ENCODE data around the gene GRIP2.
A peak's percentile ranks its signal among the peaks of the same experiment; 100 is the strongest.

Gene GRIP2

DNA sequence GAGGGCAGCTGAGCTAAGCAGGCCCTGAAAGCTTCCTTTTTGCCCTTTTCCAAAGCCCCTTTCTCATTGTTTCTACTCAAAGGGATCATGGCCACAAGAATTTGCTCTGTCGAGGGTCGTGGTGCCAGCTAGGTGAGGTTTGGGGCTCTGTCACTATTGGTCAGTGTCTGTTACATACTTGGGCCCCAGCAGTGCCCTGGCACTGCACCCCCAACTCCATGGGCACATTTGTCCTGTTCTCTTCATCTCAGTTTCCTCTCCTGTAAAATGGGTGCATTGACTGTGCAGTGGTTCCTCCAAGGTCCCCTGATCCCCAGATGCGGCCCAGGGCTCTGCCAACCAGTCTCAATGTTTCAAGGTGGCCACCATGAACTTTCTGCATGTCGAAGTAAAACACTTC is 75.6 kb downstream of the GRIP2 start:
- no peaks in the 10 kb centered on the region for H3K27me3 ChIP-seq (ENCODE audit: control insufficient read depth, insufficient read depth, low read length)
- peaks cover 52% of the 10 kb centered on the region for H3K36me3 ChIP-seq (ENCODE audit: insufficient read depth, low read length)

DNA sequence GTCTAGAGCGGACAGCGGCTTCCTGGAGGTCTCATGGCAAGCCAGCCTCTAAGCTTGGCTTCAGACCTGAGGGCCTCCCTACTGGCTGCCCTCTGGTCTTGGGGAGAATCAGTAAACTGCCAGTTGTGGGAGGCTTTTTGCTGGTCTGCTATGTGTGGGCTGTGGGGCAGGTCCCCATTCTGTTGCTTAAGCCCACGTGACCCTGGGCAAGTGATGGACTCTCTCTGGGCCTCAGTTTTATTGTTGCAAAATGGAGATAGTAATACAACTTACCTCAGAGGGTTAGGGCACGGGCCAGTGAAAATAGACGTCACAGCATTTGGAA is 76.0 kb downstream of the GRIP2 start:
- Histone ChIP-seq H3K27me3 (ENCODE audit: control insufficient read depth, insufficient read depth, low read length) (no peaks in the 10 kb centered on the region), H3K4me2 (ENCODE audit: low read length) (no peak overlapping the region), H3K9me3 (replicated peaks; ENCODE audit: low read length) (no peaks in the 10 kb centered on the region), H3K36me3 (ENCODE audit: insufficient read depth, low read length) (peaks cover 49% of the 10 kb centered on the region), H3K9ac (ENCODE audit: low read depth, low read length) (no peak overlapping the region), H3K4me3 (ENCODE audit: low read length) (no peak overlapping the region), H3K4me1 (ENCODE audit: control insufficient read depth, insufficient read depth, low read length) (peaks cover 19% of the 10 kb centered on the region)

More for the DNA sequence above, 75.6 kb downstream of the GRIP2 start:
- peaks cover 19% of the 10 kb centered on the region for H3K4me1 ChIP-seq (ENCODE audit: control insufficient read depth, insufficient read depth, low read length)
- no peak overlapping the region for H3K9ac ChIP-seq (ENCODE audit: low read depth, low read length)
- no peaks in the 10 kb centered on the region for H3K9me3 ChIP-seq (replicated peaks; ENCODE audit: low read length)
- H3K4me3 ChIP-seq (ENCODE audit: low read length): no peak overlapping the region
- H3K4me2 ChIP-seq (ENCODE audit: low read length): no peak overlapping the region

DNA sequence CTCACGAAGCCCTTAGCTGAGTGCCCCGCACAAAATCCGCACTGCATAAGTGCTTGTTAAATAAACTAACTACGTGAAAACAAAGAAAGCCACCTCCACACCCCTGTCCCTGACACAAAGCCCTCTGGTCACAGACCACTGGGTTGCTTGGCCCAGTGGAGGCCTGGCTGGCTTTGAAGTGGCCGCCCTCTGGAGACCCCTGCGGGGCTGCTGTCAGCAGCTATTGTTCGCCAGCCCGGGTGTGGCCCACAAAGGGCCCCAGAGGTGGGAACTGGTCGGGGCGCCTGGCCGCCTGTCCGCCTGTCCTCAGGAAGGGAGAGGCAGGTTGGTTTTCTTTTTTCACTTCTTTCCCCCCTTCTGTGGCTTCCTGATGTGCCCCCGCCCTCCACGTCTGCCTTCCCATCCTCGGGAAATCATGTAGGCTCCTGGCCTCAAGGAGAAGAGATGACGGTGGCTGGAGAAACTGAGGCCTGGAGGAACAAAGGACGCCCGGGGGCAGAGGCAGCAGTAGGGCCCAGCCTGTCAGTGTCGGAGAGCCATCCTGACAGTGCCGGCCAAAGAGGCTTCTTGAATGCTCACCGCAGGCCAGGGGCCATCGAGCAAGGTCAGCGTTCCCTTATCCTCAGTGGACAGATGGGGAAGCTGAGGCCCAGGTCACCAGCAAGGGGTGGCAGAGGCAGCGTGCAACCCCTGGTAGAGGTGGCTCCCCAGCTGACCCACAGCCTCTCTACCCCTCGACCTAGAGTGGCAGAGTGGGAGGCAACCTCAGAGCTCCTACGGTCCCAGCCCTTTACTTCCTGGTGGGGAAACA is 76.6 kb downstream of the GRIP2 start:
- H3K4me1 ChIP-seq (ENCODE audit: control insufficient read depth, insufficient read depth, low read length): peaks cover 19% of the 10 kb centered on the region
- H3K4me3 ChIP-seq (ENCODE audit: low read length): no peak overlapping the region
- peaks cover 47% of the 10 kb centered on the region for H3K36me3 ChIP-seq (ENCODE audit: insufficient read depth, low read length)
- no peak overlapping the region for H3K9ac ChIP-seq (ENCODE audit: low read depth, low read length)
- no peaks in the 10 kb centered on the region for H3K9me3 ChIP-seq (replicated peaks; ENCODE audit: low read length)
- H3K27me3 ChIP-seq (ENCODE audit: control insufficient read depth, insufficient read depth, low read length): no peaks in the 10 kb centered on the region
- no peak overlapping the region for H3K4me2 ChIP-seq (ENCODE audit: low read length)

GRCh38 chr3:14462738-14463137 is 77.4 kb downstream of the GRIP2 start:
- no peaks in the 10 kb centered on the region for H3K27me3 ChIP-seq (ENCODE audit: control insufficient read depth, insufficient read depth, low read length)
- peaks cover 43% of the 10 kb centered on the region for H3K36me3 ChIP-seq (ENCODE audit: insufficient read depth, low read length)
- H3K4me1 ChIP-seq (ENCODE audit: control insufficient read depth, insufficient read depth, low read length): peaks cover 19% of the 10 kb centered on the region
- H3K4me3 ChIP-seq (ENCODE audit: low read length): no peak overlapping the region
- H3K4me2 ChIP-seq (ENCODE audit: low read length): no peak overlapping the region
- H3K9ac ChIP-seq (ENCODE audit: low read depth, low read length): no peak overlapping the region
- H3K9me3 ChIP-seq (replicated peaks; ENCODE audit: low read length): no peaks in the 10 kb centered on the region

DNA sequence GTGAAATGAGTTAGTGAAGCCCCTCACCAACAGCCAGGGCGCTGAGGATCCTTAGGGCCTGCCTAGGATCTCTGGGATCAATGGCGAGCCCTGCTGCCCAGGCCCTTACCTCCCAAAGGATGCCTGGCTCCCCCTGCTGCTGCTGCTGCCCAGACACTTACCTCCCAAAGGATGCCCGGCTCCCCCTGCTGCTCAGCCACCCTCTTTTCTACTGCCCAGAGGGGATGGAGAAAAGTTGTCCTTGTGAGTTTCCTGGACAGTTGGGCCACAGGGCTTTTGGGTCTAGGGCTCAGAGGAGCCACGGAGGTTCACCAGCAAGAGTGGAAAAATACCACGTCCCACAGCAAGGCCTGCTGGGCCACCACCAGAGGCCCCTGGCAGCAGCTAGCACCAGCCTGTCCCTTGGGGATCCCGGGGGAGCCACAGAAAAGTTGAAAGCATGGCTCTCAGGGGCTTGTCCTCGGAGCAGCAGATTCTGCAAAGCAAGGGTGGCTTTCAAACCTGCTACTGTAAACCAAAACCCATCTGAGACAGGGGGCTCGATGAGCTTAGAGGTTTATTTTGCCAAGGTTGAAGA is 78.3 kb downstream of the GRIP2 start:
- H3K4me3 ChIP-seq (ENCODE audit: low read length): no peak overlapping the region
- H3K36me3 ChIP-seq (ENCODE audit: insufficient read depth, low read length): peaks cover 44% of the 10 kb centered on the region
- H3K9ac ChIP-seq (ENCODE audit: low read depth, low read length): no peak overlapping the region
- H3K4me1 ChIP-seq (ENCODE audit: control insufficient read depth, insufficient read depth, low read length): peaks cover 19% of the 10 kb centered on the region
- no peaks in the 10 kb centered on the region for H3K9me3 ChIP-seq (replicated peaks; ENCODE audit: low read length)
- no peak overlapping the region for H3K4me2 ChIP-seq (ENCODE audit: low read length)
- H3K27me3 ChIP-seq (ENCODE audit: control insufficient read depth, insufficient read depth, low read length): no peaks in the 10 kb centered on the region

DNA sequence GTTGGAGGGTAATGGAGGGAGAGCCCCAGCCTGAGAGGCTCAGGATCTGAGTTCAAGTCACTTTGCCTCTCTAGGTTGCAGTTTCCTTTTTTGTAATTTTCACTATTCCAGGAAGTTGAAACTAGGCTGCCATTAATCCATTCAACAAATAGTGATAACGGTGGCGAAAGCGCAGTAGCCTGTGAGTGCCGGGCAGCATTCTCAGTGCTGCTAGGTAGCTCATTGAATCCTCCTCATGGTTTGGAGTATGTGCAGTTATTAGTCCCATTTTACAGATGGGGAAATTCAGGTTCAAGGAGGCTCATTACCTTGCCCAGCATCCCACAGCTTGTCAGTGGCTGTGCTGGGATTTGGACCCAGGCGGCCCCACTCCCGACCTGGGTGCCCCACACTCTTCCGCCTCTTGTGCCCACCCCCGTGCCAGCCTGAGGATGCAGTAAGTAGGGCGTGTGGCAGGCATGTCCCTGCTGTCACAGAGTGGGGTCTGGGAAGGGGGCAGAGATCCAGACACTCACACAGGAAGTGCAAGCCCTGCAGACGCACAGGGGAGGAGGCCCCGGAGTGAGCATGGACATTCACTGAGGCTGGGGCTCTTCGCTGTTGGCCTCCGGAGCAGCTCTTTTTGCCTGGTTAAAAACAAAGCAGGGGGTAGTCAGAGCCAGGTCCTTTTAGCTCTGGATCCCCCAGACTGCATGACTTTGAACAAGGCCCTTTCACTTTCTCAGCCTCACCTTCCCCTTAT is 79.0 kb downstream of the GRIP2 start:
- no peak overlapping the region for H3K9ac ChIP-seq (ENCODE audit: low read depth, low read length)
- peaks cover 19% of the 10 kb centered on the region for H3K4me1 ChIP-seq (ENCODE audit: control insufficient read depth, insufficient read depth, low read length)
- H3K36me3 ChIP-seq (ENCODE audit: insufficient read depth, low read length): peaks cover 50% of the 10 kb centered on the region
- H3K9me3 ChIP-seq (replicated peaks; ENCODE audit: low read length): no peaks in the 10 kb centered on the region
- no peak overlapping the region for H3K4me3 ChIP-seq (ENCODE audit: low read length)
- H3K27me3 ChIP-seq (ENCODE audit: control insufficient read depth, insufficient read depth, low read length): no peaks in the 10 kb centered on the region
- peak overlapping the region; percentile 2 for H3K4me2 ChIP-seq (ENCODE audit: low read length)

- Histone ChIP-seq H3K27me3 (ENCODE audit: control insufficient read depth, insufficient read depth, low read length) (no peaks in the 10 kb centered on the region), H3K4me2 (ENCODE audit: low read length) (peak overlapping the region; percentile 2), H3K4me3 (ENCODE audit: low read length) (no peak overlapping the region), H3K36me3 (ENCODE audit: insufficient read depth, low read length) (peaks cover 52% of the 10 kb centered on the region), H3K4me1 (ENCODE audit: control insufficient read depth, insufficient read depth, low read length) (peaks cover 19% of the 10 kb centered on the region), H3K9me3 (replicated peaks; ENCODE audit: low read length) (no peaks in the 10 kb centered on the region), H3K9ac (ENCODE audit: low read depth, low read length) (no peak overlapping the region)
Observed at GRCh38 chr3:14460342-14461005, 79.7 kb downstream of the GRIP2 start.

DNA sequence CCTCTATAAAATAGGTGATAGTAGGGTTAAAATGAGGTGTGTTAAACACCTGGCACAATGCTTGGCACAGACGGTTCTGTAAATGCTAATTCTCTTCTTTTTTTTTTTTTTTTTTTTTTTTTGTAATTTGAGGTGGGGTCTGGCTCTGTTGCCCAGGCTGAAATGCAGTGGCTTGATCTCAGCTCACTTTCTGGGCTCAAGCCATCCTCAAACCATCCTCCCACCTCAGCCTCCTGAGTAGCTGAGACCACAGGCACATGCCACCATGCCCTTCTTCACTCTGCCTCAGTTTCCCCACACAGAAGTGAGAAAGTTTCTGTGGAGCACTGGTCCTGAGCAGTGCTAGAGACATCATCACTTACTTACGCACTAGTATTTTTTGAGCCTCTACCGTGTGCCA is 80.4 kb downstream of the GRIP2 start:
- H3K4me3 ChIP-seq (ENCODE audit: low read length): no peak overlapping the region
- peaks cover 19% of the 10 kb centered on the region for H3K4me1 ChIP-seq (ENCODE audit: control insufficient read depth, insufficient read depth, low read length)
- H3K27me3 ChIP-seq (ENCODE audit: control insufficient read depth, insufficient read depth, low read length): no peaks in the 10 kb centered on the region
- peaks cover 52% of the 10 kb centered on the region for H3K36me3 ChIP-seq (ENCODE audit: insufficient read depth, low read length)
- H3K9me3 ChIP-seq (replicated peaks; ENCODE audit: low read length): no peaks in the 10 kb centered on the region
- H3K4me2 ChIP-seq (ENCODE audit: low read length): no peak overlapping the region
- H3K9ac ChIP-seq (ENCODE audit: low read depth, low read length): no peak overlapping the region

DNA sequence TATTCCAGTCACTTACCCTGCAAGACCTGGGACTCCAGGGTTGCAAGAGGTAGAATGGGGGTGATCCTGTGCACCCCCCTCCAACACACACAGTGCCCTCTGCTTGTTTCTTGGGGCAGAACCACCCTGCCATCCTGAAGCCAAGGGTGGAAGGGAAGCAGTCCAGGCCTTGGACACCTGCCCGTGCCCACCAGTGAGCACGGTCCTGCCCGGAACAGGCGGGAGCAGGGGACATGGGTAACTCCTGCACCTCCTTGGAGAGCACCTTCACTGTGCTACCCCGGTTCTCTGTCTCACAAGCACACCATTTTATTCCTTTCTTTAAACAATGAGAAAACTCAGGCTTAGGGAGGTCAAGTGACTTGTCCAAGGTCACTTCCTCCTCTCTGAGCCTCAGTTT is 80.8 kb downstream of the GRIP2 start:
- Histone ChIP-seq H3K9me3 (replicated peaks; ENCODE audit: low read length) (no peaks in the 10 kb centered on the region), H3K9ac (ENCODE audit: low read depth, low read length) (no peak overlapping the region), H3K4me3 (ENCODE audit: low read length) (no peak overlapping the region), H3K27me3 (ENCODE audit: control insufficient read depth, insufficient read depth, low read length) (no peaks in the 10 kb centered on the region), H3K4me1 (ENCODE audit: control insufficient read depth, insufficient read depth, low read length) (peaks cover 19% of the 10 kb centered on the region), H3K4me2 (ENCODE audit: low read length) (no peak overlapping the region), H3K36me3 (ENCODE audit: insufficient read depth, low read length) (peaks cover 52% of the 10 kb centered on the region)

- Histone ChIP-seq H3K9ac (ENCODE audit: low read depth, low read length) (no peak overlapping the region), H3K36me3 (ENCODE audit: insufficient read depth, low read length) (peaks cover 46% of the 10 kb centered on the region), H3K4me1 (ENCODE audit: control insufficient read depth, insufficient read depth, low read length) (peaks cover 24% of the 10 kb centered on the region), H3K9me3 (replicated peaks; ENCODE audit: low read length) (no peaks in the 10 kb centered on the region), H3K27me3 (ENCODE audit: control insufficient read depth, insufficient read depth, low read length) (no peaks in the 10 kb centered on the region), H3K4me2 (ENCODE audit: low read length) (no peak overlapping the region), H3K4me3 (ENCODE audit: low read length) (no peak overlapping the region)
Observed at GRCh38 chr3:14458434-14459275, 81.5 kb downstream of the GRIP2 start.

GRCh38 chr3:14457999-14458398 is 82.1 kb downstream of the GRIP2 start:
- Histone ChIP-seq H3K9me3 (replicated peaks; ENCODE audit: low read length) (no peaks in the 10 kb centered on the region), H3K36me3 (ENCODE audit: insufficient read depth, low read length) (peaks cover 40% of the 10 kb centered on the region), H3K4me2 (ENCODE audit: low read length) (no peak overlapping the region), H3K27me3 (ENCODE audit: control insufficient read depth, insufficient read depth, low read length) (no peaks in the 10 kb centered on the region), H3K4me3 (ENCODE audit: low read length) (no peak overlapping the region), H3K4me1 (ENCODE audit: control insufficient read depth, insufficient read depth, low read length) (peaks cover 31% of the 10 kb centered on the region), H3K9ac (ENCODE audit: low read depth, low read length) (no peak overlapping the region)

Data from skeletal muscle satellite cell (primary cell).